ENCODE measurements around the gene MOCS1. TPM values are rescaled to one million over a fixed set of nuclear protein-coding genes. Genes with fewer than 3 reads are reported as not detected.
A peak's percentile ranks its signal among the peaks of the same experiment; 100 is the strongest.

MOCS1 gene
- total RNA-seq, 1 donor from 2014 or later, result 29.3 TPM

DNA sequence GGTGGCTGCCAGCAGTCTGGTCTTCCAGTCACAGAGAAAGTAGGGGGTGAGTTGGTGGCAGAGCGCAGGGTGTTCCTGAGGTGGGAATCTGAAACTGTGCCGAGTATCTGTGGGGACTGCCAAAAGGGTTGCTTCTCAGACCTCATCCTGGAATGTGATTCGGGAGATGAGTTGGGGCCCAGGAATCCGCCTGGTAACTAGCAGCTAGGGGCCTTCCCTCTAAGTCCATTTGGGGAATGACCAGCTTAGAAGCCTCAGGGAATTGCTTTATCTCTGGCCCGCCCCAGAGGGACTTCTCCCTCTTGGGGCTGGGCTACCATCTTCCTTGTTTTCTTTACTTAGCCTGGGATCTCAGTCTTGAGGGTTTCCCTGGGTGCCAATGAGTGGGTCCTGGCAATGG lies 49.6 kb downstream of the MOCS1 start:
- H3K4me1 ChIP-seq, result peaks cover 23% of the 10 kb centered on the region
- no peak for ATAC-seq
- no peak for DNase-seq
- no peak overlapping the region for H3K27ac ChIP-seq
- H3K36me3 ChIP-seq, result no peaks in the 10 kb centered on the region
- H3K9me3 ChIP-seq, result no peaks in the 10 kb centered on the region
- intact Hi-C loops (cut with DNase I), result loop anchor here (10.0 kb wide), 1 partner anchor 500 kb away; no protein-coding TSS in a partner anchor
- H3K4me3 ChIP-seq, result no peak overlapping the region
- H3K27me3 ChIP-seq, result no peaks in the 10 kb centered on the region
- TF ChIP-seq, protein P1, sequence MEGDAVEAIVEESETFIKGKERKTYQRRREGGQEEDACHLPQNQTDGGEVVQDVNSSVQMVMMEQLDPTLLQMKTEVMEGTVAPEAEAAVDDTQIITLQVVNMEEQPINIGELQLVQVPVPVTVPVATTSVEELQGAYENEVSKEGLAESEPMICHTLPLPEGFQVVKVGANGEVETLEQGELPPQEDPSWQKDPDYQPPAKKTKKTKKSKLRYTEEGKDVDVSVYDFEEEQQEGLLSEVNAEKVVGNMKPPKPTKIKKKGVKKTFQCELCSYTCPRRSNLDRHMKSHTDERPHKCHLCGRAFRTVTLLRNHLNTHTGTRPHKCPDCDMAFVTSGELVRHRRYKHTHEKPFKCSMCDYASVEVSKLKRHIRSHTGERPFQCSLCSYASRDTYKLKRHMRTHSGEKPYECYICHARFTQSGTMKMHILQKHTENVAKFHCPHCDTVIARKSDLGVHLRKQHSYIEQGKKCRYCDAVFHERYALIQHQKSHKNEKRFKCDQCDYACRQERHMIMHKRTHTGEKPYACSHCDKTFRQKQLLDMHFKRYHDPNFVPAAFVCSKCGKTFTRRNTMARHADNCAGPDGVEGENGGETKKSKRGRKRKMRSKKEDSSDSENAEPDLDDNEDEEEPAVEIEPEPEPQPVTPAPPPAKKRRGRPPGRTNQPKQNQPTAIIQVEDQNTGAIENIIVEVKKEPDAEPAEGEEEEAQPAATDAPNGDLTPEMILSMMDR (IDR thresholded peaks at IDR 0.05), result no peak

DNA sequence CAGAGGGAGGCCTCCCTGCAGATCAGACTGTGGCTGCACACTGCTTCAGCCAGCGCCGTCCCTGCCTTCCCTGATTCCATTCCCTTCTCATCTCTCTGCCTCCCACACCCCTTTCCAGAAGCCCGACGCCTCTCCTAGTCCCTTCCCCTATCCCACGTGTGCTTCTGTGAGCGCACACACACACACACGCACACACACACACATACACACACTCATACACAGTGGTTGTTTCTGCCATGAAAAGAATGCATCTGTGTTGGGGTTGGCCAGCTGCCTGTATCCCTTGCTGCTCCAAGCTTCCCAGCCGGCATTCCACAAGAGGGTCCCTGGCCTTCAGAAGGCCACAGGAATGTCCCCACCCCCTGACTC lies 51.7 kb downstream of the MOCS1 start:
- peak overlapping the region; percentile 8 for H3K27ac ChIP-seq
- intact Hi-C loops (cut with DNase I), result loop anchor here (10.0 kb wide), 1 partner anchor 498 kb away; no protein-coding TSS in a partner anchor
- no peaks in the 10 kb centered on the region for H3K27me3 ChIP-seq
- DNase-seq (no peak), ATAC-seq (peak; percentile 67)
- no peak overlapping the region for H3K4me3 ChIP-seq
- peaks cover 11% of the 10 kb centered on the region for H3K4me1 ChIP-seq
- TF ChIP-seq, protein P1 (IDR thresholded peaks at IDR 0.05), result no peak
- no peaks in the 10 kb centered on the region for H3K9me3 ChIP-seq
- peaks cover 4% of the 10 kb centered on the region for H3K36me3 ChIP-seq

- DNase-seq, result no peak
- peak overlapping the region; percentile 8 for H3K27ac ChIP-seq
Observed at GRCh38 chr6:39881851-39882530, 52.3 kb downstream of the MOCS1 start.

DNA sequence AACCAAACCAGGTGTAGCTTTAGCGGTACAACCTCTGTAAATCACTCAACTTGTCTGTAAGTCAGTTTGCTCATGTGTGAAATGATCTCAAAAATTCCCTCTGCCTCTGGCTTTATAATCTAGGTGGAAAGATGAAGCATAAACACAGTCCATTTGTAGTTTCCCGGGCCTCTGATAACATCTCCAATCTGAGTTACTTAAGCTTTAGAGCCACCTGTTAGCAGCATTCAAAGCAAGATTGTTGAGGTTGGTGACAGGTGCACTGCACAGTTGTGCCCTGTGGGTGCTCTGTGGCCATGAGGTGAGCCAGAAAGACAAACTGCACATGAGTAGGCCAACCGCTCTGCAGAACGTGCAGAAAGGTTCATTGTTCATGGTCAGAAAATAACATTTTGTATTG lies 53.7 kb downstream of the MOCS1 start:
- peaks cover 7% of the 10 kb centered on the region for H3K36me3 ChIP-seq
- no peak for DNase-seq
- ATAC-seq, result no peak
- no peak overlapping the region for H3K4me3 ChIP-seq
- H3K4me1 ChIP-seq, result peaks cover 7% of the 10 kb centered on the region
- no peaks in the 10 kb centered on the region for H3K27me3 ChIP-seq
- no peak overlapping the region for H3K27ac ChIP-seq
- H3K9me3 ChIP-seq, result no peaks in the 10 kb centered on the region
- TF ChIP-seq, protein P1 (IDR thresholded peaks at IDR 0.05), result no peak
- intact Hi-C loops (cut with DNase I), result loop anchor here (10.0 kb wide), 1 partner anchor 496 kb away; no protein-coding TSS in a partner anchor

More at GRCh38 chr6:39881851-39882530, 52.3 kb downstream of the MOCS1 start:
- intact Hi-C loops (cut with DNase I), result loop anchor here (10.0 kb wide), 1 partner anchor 497 kb away; no protein-coding TSS in a partner anchor
- TF ChIP-seq, protein P1 (IDR thresholded peaks at IDR 0.05), result no peak
- H3K9me3 ChIP-seq, result no peaks in the 10 kb centered on the region
- H3K27me3 ChIP-seq, result no peaks in the 10 kb centered on the region
- no peak overlapping the region for H3K4me3 ChIP-seq
- peaks cover 7% of the 10 kb centered on the region for H3K4me1 ChIP-seq
- no peak for ATAC-seq
- peaks cover 5% of the 10 kb centered on the region for H3K36me3 ChIP-seq

DNA sequence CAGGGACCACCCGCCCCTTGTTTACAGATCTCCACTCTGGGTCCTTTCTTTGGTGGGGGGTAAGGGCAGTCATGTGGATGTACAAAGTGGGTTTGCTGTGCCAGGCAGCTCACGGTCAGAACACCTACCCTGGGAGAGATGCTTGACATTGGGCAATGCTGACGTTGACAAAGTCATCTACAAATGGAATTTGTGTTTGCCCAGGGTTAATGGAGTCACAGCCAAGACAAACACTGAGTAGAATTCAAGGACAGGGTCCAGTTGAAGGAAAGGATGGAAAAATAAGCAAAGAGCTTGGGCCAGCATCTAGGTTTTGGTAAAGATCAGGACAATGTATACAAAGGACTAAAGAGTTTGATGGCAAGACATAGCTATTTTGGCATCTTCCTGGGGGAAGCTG lies 54.7 kb downstream of the MOCS1 start:
- TF ChIP-seq, protein P1 (IDR thresholded peaks at IDR 0.05), result no peak
- Histone ChIP-seq H3K27me3 (no peaks in the 10 kb centered on the region), H3K9me3 (no peaks in the 10 kb centered on the region), H3K4me1 (peaks cover 7% of the 10 kb centered on the region), H3K4me3 (no peak overlapping the region), H3K36me3 (peaks cover 16% of the 10 kb centered on the region), H3K27ac (no peak overlapping the region)
- ATAC-seq (peak; percentile 30), DNase-seq (no peak)
- intact Hi-C loops (cut with DNase I), result no loop called here
